Measurements from ENCODE around the gene NOL12.

The NOL12 gene

GRCh38 chr22:37674951-37675929, 10.9 kb upstream of the NOL12 start, which contains the start of gene LGALS1 (continued):
- TF ChIP-seq ZNF354C (tag by site-specific recombination; IDR thresholded peaks at IDR 0.05; ENCODE audit: borderline replicate concordance, low read depth) (no peak), PRDM2 (tag by site-specific recombination; IDR thresholded peaks at IDR 0.05; ENCODE audit: borderline replicate concordance) (no peak), ZNF623 (tag by site-specific recombination; IDR thresholded peaks at IDR 0.05) (0 out of 2 replicates have a peak, but pooled peaks have one; percentile 7), MEIS1 (CRISPR knock-in tag; IDR thresholded peaks at IDR 0.05; ENCODE audit: borderline replicate concordance) (no peak), ZNF175 (tag by site-specific recombination; IDR thresholded peaks at IDR 0.05) (no peak), HOXA7 (CRISPR knock-in tag; IDR thresholded peaks at IDR 0.05; ENCODE audit: borderline replicate concordance) (no peak), IKZF3 (tag by site-specific recombination; IDR thresholded peaks at IDR 0.05) (peak; percentile 59), ZNF580 (tag by site-specific recombination; IDR thresholded peaks at IDR 0.05) (0 out of 2 replicates have a peak, but pooled peaks have one; percentile 41), ZNF621 (tag by site-specific recombination; IDR thresholded peaks at IDR 0.05) (no peak), ZNF280D (tag by site-specific recombination; IDR thresholded peaks at IDR 0.05) (no peak), ZNF2 (tag by site-specific recombination; IDR thresholded peaks at IDR 0.05) (0 out of 2 replicates have a peak, but pooled peaks have one; percentile 66), ZNF645 (tag by site-specific recombination; IDR thresholded peaks at IDR 0.05) (no peak), ZNF560 (tag by site-specific recombination; IDR thresholded peaks at IDR 0.05; ENCODE audit: borderline replicate concordance) (no peak), ZNF449 (tag by site-specific recombination; IDR thresholded peaks at IDR 0.05) (peak; percentile 91), ZNF792 (tag by site-specific recombination; IDR thresholded peaks at IDR 0.05) (no peak), CTCF (tag by site-specific recombination; IDR thresholded peaks at IDR 0.05) (no peak), REST (tag by site-specific recombination; IDR thresholded peaks at IDR 0.05) (no peak), ELK4 (IDR thresholded peaks at IDR 0.05; ENCODE audit: borderline replicate concordance, low read depth, low read length) (no peak)
